ENCODE measurements around the gene CPNE2.

CPNE2 gene

DNA sequence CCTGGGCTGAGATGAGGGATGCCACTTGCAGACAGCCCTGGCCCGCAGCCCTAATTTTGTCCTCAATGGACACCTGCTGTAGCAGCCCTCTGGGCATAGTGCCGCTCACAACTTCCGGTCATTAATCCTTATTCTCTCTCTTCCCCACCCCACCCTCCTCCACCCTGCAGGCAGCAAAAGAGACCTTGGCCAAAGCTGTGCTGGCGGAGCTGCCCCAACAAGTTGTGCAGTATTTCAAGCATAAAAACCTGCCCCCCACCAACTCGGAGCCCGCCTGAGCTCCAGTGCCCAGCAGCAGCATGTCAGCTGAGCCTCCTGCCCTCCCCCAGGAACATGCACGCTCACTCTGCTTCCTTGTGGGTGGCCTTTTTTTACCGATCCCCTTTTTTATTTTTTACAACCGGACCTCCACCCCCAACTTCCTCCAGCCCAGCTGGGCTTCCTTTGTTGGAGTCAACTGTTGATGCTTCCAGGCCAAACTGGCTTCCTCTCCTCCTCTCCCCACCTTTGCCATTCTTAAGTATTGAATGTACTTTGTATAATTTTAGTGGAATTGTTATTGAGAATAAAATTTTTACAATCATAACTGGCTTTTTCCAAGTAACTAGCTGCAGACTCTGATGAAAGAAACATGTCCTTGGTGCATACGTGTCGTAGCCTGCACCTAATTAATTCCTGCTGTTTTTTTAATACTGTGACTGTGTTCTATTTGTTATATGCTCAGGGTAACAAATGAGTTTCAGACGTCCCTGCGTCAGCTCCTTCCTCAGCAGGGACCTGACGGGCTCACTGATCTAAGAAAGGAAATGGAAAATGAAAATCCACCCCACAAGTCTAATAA, 55.2 kb downstream of the CPNE2 start:
- DNase-seq = no peak

DNA sequence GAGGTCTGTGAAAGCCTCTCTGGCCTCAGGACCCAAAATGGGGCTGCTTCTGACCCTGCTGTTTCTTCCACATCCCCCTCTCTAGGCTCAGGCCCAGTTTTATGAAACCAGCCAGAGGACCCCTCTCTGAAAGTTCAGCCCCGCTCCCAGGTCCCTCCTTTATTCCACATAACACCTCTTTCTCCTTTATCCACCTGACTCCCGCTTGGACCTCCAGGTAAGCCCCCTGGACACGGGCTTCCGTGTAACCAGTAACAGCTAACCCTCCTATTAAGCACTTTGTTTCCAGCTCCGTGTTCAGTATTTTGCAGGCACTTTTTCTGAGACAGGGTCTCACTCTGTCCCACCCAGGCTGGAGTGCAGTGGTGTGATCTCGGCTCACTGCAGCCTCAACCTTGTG, 56.1 kb downstream of the CPNE2 start:
- no peak for DNase-seq

DNA sequence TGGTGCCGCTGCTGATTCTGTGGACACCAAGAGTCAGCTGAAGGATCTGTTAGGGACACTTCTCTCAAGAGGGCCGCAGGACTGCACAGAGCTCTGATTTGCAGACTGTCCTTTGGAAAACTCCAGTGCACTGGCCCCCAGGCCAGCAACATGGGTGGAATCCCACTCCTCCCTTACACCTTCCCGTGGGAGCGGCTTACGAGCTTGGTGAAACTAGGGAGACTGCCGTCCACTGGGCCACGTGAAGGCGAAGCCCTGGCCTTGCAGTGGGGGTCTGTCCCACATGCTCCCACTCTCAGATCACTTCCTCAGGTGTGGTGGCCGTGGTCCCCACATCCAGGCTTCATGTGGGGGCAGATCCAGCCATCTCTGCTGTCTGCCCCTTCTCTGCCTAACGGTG, 57.0 kb downstream of the CPNE2 start:
- no peak for DNase-seq

DNA sequence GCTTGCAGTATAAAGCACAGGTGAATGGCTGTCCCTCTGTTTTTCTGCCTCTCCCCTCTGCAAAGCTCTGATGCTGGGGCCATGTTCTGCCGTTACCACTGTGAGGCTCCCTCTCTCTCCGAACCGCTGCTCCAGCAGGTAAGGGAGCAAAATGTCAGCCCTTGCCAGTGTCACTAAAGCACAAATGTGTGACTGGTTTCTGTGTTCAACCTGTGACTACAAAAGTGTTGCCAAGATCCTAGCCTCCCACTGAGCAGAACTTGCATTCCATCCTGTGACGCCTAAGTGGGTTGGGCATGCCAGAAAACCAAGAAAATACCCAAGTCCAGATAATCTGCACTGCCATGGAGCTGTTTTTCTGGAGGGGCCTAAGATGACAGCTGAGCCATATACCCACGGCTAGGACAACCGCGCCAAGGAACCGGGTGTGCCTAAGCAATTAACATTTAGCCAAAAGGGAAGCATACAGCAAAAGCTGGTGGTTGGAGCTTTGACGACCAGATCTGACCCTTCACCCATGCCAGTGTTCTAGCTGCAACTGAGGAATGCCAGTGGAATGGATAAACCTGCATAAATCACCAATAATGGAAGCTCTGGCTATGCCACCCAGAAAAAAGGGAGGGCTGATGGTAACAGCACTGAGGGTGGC, 58.4 kb downstream of the CPNE2 start:
- no peak for DNase-seq

DNA sequence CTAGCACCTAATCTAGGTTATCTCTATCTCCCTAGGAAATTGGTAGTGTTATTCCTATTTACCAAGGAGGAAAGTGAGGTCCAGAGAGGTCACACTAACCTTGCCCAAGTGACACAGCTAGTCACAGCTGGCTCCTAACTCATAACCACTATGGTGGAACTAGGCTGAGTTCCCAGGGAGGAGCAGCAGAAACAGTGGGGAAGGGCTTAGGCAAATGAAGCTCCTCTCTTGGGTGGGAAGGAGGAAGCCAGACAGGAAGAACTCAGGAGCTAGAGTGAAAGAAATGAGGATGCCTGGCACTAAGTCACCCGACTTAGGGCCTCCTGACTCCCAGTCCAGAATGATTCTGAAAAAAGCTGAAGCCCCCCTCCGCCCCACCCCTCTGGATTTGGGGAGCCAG, 59.0 kb downstream of the CPNE2 start:
- no peak for DNase-seq

DNA sequence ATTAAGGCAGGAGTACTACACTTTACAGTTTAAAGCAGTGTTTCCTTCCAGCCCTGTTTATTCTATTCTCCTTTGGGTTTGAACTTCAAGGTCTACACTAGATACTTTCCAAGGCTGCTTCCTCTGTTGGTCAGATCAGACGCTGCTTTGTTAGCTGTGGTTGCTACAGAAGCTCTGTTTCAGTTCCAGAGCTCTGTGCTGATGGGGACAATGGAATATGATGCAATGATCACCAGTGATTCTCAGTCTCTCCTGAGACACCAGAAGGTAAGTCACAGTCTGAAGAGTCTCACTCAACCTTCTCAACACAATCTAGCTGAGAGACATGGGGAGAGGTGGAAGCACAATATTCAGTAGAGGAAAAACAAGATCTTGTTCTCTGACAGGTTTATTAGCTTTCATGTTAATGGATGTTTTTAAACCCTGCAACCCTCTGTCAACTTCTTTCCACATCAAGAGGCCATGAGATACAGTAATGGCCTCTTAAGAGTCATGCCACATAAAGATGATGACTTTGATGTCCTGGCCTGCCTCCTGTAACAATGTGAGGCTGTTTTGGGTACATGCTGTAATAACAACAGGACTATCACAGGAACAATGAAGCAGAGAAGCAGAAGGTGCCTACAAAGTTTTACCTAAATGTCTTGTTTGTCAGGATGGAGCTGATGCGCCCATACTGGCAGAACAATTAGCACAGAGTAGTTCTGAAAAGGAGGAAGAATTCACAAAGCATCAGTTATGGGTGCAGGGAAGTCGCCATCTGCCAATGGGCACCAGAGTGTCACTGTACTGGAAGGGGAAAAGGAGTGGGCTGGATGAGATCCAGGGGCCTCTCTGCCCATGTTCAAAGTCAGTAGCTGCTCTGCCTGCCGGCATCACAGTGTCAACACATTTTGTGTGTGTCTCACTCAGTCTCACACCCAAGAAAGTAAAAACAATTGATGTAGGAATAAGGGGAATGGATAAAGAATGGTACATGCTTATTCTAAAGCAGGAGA, 60.0 kb downstream of the CPNE2 start:
- no peak for DNase-seq

DNA sequence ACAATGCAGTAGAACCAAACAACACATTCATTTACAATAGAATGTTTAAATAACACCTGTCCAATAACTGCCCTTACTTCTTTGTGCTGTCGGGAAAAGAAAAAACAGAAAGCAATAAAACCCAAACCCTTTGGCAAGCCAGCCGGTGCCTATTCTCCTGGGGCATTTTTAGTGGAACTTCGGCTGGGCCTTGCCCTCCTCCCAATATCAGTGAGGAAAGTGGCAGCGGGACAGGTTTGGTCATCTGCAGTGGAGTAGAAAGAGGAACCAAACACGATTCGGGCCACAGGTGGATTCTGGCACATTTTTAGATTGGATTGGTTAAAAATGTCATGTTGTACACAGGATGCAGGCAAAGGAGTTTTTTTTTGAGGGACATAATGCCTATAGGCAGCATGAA, 61.5 kb downstream of the CPNE2 start:
- DNase-seq = no peak

DNA sequence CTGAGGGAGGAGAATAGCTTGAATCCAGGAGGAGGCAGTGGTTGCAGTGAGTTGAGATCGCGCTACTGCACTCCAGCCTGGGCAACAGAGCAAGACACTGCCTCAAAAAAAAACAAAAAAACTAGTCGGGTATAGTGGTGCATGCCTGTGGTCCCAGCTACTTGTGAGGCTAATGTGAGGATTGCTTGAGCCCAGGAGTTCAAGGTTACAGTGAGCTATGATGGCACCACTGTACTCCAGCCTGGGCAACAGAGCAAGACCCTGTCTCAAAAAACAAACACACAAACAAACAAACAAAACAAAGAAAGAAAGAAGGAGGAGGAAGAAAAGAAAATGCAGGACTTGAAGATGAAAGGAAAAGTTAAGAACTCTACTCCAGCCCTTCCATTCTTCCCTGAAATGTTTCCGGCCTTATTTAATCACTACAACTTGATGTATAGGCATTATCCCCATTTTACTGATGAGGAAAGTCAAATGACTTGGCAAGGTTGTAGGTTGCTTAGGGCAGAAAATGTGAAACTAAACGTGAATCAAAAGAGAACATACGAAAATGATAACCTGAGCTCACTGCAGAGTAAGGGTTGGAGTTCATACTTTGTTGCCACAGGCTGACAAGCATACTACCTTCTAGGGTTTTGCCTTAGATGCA, 63.4 kb downstream of the CPNE2 start:
- no peak for DNase-seq

DNA sequence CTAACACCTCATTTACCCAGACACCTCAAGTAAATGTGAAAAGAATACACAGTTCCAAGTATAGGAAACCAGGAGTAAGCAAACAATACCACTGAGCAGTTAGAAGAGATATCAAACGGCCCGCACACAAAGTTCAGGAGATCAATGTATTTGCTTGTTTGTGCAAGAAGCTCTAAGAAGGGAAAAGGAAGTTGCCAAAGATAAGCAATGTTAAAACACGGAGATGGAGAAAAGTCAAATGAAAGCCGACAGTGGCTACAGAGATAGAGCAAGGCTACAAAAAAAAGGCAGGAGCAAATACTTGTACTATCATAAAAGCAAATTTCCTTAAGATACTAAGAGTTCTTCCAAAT, 63.9 kb downstream of the CPNE2 start:
- no peak for DNase-seq

DNA sequence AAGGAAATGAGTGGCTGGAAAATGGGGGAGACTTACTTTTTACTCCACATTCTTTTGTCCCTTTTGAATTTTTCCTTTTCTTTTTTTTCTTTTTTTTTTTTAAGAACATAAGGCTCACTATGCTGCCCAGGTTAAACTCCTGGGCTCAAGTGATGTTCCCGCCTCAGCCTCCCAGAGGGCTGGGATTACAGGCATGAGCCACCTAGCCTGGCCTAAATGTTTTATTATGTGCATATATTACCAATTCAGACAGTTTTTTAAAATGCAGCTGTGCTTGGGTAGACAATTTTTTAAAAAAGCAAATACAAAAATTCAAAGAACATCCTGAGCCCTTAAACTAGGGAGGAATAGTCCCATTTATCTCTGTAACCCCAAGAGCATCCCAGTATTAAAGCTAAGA, 65.2 kb downstream of the CPNE2 start:
- DNase-seq = no peak

DNA sequence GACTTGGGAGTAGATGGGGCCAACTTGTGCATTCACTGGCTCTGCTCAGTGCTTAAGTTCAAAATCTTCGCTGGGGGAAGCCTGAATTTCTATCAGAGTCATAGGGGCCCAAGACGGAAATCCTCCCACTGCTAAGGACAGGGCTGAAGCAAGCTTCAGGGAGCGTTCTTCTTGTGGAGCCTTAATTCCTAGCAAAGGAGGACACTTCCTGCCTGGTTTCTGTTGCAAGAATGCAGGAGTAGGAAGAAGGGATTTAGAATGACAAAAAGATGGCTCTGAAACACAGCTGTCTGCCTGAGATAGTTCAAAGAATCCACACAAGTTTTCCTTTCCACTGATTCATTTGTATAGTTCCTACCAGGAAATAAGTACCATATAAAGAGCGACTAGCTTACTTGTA, 67.1 kb downstream of the CPNE2 start:
- DNase-seq = no peak

DNA sequence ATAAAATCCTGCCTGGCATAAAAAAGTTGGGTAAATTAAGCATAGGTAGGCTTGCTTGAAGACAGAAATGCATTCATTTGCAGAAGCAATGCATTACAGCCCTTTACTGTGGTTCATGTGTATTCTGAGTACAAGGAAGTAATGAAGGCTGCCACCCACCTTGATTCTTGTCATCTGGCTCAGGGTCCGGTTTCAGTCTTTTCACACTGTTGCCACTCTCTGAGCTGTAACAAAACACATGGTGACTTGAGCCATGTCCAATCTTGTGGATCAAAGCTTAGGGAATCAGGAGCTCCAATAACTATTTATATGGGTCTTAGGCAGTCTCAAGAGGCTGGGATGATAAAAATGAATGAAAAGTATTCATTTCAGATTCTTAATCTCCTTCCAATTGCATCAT, 71.5 kb downstream of the CPNE2 start:
- no peak for DNase-seq

DNA sequence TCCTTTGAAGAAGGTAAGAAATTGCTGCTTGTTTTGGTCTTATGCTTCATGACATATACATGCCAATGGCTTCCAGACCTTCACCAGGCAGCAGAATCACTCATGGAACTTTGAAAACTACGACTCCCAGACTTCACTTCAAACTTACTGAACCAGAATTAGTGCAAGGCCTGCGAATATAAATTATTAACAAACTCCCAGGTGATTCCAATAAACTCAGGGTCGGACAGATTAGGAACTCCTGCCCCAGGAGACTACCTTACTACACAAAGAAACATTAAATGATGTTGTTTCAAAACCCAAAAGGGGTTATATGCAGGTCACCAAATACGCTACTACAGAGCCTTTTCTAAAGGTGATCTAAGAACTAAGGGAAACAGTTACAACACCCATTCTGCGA, 73.1 kb downstream of the CPNE2 start:
- DNase-seq = no peak

DNA sequence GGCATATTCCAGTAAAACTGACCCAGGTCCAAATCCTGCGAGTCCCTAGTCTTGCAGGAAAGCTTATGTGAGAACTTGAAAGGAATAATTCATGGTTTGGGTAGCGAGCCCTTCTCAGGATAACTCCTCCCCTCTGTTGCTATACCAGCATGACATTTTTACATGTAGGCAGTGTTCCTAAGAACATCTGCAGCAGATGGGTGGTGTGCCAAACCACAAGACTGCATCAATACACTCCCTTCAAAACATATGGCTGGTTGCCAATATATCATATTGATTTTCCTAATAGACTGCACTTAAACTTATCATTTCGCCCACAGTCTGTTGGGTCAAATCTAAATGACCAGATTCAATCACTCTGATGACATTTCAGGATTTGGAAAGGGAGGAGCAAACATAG, 73.6 kb downstream of the CPNE2 start:
- DNase-seq = no peak

DNA sequence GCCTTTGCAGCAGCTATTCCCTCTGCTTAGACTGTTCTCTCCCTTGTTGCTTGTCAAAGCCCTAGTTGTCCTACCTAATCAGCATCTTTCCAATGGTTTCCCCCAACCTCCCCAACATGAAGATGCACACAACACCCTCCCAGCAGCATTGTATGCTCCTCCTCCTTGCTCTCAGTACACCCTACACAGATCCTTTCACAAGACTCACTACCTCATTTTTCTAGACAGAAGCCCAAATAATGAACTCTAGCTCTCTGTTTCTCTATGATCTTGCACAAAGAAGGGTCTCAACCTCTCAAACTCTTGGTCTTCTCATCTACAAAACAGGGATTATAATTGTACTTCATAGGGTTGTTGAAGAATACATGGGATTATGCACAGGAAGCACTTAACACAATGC, 74.1 kb downstream of the CPNE2 start:
- no peak for DNase-seq

DNA sequence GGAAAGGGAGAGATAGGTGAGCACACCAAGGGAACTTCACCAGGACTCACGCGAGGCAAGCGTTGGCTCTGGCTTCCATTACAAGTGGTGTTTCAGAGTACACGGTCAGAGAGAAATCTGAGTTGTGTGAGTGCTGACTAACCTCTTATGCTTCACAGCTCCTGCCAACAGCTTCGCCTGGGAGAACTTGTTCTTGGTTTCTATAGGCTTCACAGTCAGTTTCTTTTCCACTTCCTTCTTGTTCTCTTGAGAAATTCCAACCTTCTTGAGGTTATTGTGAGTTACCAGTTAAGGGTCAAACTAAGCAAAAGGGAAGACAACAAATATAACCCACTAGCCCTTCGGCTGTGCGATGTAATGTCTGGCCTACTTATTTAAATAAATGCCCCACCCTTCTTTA, 74.6 kb downstream of the CPNE2 start:
- no peak for DNase-seq

DNA sequence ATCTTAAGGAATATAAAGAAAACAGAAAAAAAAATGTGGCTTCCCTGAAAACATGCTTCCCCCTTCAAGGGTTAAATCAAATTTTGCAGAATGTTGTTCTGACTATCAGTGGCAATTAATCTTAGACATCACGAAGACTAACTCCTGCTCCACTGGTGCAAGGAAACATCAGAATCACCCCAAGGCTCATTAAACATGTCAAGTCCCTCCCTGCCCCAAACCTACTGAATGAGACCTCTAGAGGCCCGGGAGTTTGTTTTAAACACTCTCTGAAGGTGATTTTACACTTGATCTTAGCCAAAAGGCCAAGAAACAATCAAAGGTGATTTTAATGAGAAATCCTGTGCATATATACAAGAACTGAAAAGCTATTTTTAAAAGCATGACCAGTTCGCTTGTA, 75.2 kb downstream of the CPNE2 start:
- DNase-seq = no peak

DNA sequence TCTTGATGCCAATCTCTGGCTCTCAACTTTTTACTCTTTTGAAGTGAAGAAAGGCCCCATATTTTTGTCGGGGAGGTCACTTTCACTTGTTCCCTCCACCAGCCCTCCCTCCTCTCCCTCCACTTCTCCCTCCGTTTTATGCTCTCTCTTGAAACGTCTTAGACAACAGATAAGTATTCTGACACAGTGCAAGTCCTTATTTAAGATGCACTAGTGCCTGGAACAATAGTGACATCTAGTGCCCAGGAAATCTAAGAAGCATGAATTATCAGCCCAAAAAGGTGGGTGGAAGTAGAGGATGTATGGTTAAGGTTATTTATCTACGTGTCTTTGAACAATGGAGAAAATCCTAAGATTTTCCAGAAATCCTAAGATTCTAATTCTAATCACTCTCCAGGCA, 75.6 kb downstream of the CPNE2 start:
- peak in 1 of 2 experiments; percentile 2 for DNase-seq

DNA sequence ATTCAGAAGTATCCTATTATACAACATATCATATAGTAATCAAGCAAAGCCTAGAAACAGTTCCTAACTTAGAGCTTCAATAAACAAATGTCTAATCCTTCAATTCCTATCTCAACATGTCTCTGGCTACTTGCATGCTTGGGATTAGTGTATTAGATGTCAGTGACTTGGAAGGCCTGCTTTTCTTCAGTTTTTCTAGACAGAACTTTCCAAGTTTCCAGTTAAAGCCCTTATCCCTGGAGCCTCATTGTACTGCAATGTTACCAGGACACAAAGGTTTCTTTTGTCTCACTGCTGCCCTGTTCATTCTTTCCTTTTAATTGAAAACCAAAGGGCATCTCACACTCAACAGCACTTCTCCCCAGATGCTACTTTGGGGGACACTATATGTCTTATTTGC, 76.9 kb downstream of the CPNE2 start:
- DNase-seq = no peak

DNA sequence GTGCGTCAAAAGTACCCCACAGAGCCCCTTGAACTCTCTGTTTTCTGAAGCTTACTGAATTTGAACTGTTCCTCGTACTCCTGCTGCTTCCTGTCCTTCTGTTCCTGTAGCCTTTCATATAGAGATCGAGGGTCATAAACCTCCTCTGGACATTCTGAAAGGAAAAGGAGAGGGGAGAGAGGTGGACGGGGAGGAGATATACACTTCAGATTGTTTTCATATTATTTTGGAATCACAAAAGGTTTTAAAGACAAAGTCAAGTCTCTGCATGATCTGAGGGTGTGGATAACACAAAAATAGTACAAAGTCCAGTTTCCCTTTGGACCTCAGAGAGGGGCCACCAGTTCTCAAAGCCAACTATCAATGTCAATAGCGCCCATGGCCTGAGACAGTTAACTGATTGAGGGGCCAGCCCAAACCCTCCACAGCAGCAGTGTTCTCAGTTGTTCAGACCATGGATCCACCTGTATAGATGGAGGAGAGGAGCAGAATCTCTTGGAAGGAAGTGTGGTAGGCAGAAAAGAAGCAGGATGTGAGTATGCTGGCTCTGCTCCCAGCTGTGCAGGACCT, 80.4 kb downstream of the CPNE2 start:
- DNase-seq = no peak

DNA sequence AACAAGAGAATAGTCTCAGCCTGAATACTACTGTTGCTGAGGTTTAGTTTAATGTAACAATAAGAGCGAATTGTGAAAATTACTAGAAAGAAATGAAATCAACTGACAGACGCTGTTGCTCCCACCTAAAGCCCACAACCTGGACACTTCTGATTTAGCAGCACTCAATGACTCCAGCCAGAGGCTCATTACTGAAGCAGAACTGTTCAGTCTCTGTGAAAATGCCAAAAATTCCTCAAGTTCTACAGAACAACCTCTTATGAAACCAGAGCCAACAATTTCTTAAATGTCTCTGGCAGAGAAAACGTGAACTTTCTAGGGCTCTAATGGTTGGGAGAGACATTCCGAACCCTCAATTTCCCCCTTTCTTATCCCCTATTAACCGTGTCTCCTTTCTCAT, 83.5 kb downstream of the CPNE2 start:
- no peak for DNase-seq

DNA sequence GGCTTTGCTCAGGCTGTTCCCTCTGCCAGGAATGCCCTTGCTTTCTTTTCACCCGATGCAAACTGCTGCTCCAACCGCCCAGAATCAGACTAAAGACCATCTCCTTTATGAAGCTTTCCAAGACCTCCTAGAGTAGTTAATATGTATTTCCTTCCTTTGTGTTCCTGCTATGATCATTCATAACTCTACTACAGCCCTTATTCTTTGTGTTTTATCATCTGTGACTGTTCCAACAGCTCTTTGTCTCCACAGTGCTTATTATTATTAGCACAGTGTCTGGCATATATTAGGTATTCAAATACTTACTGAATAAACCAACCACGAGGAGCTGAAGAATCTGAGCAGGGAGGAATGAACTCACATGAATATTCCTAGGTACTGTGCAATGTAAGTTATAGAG, 85.8 kb downstream of the CPNE2 start:
- DNase-seq = no peak

DNA sequence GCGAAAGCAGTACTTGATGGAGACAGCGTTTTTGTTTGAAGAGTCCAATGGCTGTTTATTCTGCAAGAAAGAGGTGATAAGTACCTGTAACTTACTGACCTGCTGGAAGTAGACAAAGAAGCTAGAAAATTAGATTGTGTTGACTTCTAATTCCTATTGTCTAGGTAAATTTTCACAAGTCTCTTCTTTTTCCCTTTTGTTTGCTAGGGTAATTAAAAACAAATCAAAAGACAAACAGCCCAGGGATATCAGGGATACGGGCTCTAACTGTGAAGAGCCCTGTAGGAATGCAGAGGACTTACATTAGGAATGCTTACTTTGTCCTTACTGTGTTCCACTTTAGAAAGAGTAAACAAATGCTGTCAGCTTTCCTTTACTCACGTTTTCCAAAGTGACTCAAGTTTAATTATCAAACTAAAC, 86.4 kb downstream of the CPNE2 start:
- DNase-seq = no peak
